GM23338 (cell line): ENCODE results near the gene DCP2. TPM values are rescaled to one million over a fixed set of nuclear protein-coding genes. Genes with fewer than 3 reads are reported as not detected.
A peak's percentile ranks its signal among the peaks of the same experiment; 100 is the strongest.

ENCODE experiments used
- ATAC-seq: fragments of 200-7000 bp; cut with Tn5 transposase; 3 replicates; pipeline ENCODE4 v1.9.1; 2020
- DNase-seq: peaks from one replicate; pipeline ENCODE4 v3.0.0-alpha.2; 2015; ENCODE audit warnings: low spot score
- H2AFZ ChIP-seq: fragments of 200-600 bp; sonication (generic); 2 replicates; pipeline ENCODE4 v1.8.0; 2016; ENCODE audit warnings: antibody characterized with exemption, mild to moderate bottlenecking, moderate library complexity
- H3F3A ChIP-seq: fragments of 200-600 bp; sonication (generic); replicated peaks from 2 replicates; pipeline ENCODE4 v1.8.0; 2017; ENCODE audit warnings: antibody characterized with exemption, mixed run types, low read depth
- H3K27ac ChIP-seq: fragments of 200-600 bp; sonication (generic); 2 replicates; pipeline ENCODE4 v1.6.1; 2016; ENCODE audit warnings: low read depth
- H3K27me3 ChIP-seq: fragments of 200-600 bp; sonication (generic); 2 replicates; pipeline ENCODE4 v1.8.0; 2016; ENCODE audit warnings: mild to moderate bottlenecking, mixed run types, moderate library complexity; ENCODE audit not compliant: insufficient read depth
- H3K36me3 ChIP-seq: fragments of 200-600 bp; sonication (generic); 2 replicates; pipeline ENCODE4 v1.8.0; 2016; ENCODE audit warnings: mild to moderate bottlenecking; ENCODE audit not compliant: insufficient read depth
- H3K4me1 ChIP-seq: fragments of 200-600 bp; sonication (generic); 2 replicates; pipeline ENCODE4 v1.8.0; 2016; ENCODE audit warnings: mild to moderate bottlenecking, moderate library complexity; ENCODE audit not compliant: insufficient read depth
- H3K4me2 ChIP-seq: fragments of 200-600 bp; sonication (generic); 2 replicates; pipeline ENCODE4 v1.7.1; 2017; ENCODE audit warnings: mixed run types
- H3K4me3 ChIP-seq: fragments of 200-600 bp; sonication (generic); 2 replicates; pipeline ENCODE4 v1.6.1; 2016; ENCODE audit warnings: mixed run types
- H3K79me2 ChIP-seq: fragments of 200-600 bp; sonication (generic); replicated peaks from 2 replicates; pipeline ENCODE4 v1.8.0; 2017; ENCODE audit warnings: mild to moderate bottlenecking; ENCODE audit not compliant: insufficient read depth
- H3K9me2 ChIP-seq: fragments of 200-600 bp; sonication (generic); 2 replicates; pipeline ENCODE4 v1.8.0; 2017; ENCODE audit not compliant: insufficient read depth
- H4K20me1 ChIP-seq: fragments of 200-600 bp; sonication (generic); replicated peaks from 2 replicates; pipeline ENCODE4 v1.8.0; 2017; ENCODE audit warnings: mild to moderate bottlenecking; ENCODE audit not compliant: insufficient read depth
- H3K27ac Mint-ChIP-seq: 2 replicates; pipeline ENCODE4 v1.8.0; 2020; ENCODE audit warnings: inconsistent platforms, mild to moderate bottlenecking, moderate library complexity, mixed read lengths
- H3K27me3 Mint-ChIP-seq: 3 replicates; pipeline ENCODE4 v1.8.0; 2022; ENCODE audit warnings: low read depth, mild to moderate bottlenecking, moderate library complexity, mixed read lengths, inconsistent platforms; ENCODE audit not compliant: insufficient read depth, poor library complexity
- H3K36me3 Mint-ChIP-seq: 3 replicates; pipeline ENCODE4 v1.8.0; 2021; ENCODE audit warnings: low read depth, mild to moderate bottlenecking, inconsistent platforms, moderate library complexity, mixed read lengths
- H3K4me1 Mint-ChIP-seq: 3 replicates; pipeline ENCODE4 v1.8.0; 2020; ENCODE audit warnings: mild to moderate bottlenecking, inconsistent platforms, mixed read lengths
- H3K4me3 Mint-ChIP-seq: 3 replicates; pipeline ENCODE4 v1.8.0; 2021; ENCODE audit warnings: moderate library complexity, mild to moderate bottlenecking, inconsistent platforms, mixed read lengths
- H3K9me3 Mint-ChIP-seq: 3 replicates; pipeline ENCODE4 v1.8.0; 2020; ENCODE audit warnings: moderate library complexity, mild to moderate bottlenecking, inconsistent platforms, mixed read lengths
- CREB1 ChIP-seq: fragments of 250-450 bp; sonication (Bioruptor Pico); IDR thresholded peaks from 2 replicates; pipeline ENCODE4 v1.5.0; 2020; ENCODE audit warnings: low read depth, mild to moderate bottlenecking, moderate library complexity
- REST ChIP-seq: IDR thresholded peaks from one replicate; pipeline ENCODE4 v1.6.1; 2018; ENCODE audit warnings: antibody characterized with exemption; ENCODE audit not compliant: unreplicated experiment
- ZNF462 ChIP-seq: fragments of 250-450 bp; sonication (Bioruptor Pico); IDR thresholded peaks from 2 replicates; pipeline ENCODE4 v1.5.0; 2020; ENCODE audit warnings: mild to moderate bottlenecking, moderate library complexity
- polyA plus RNA-seq: library from polyadenylated mRNA; unstranded; fragments of >200 nt; fragmentation: Nextera tagmentation; extraction: Ambion mirVana; gene quantifications from 2 replicates; pipeline ENCODE4 v1.2.1, GENCODE V29; 2016
- total RNA-seq: library from RNA; depleted of rRNA; stranded (reverse); fragments of >200 nt; shearing (Covaris generic); gene quantifications from 2 replicates; pipeline ENCODE4 v1.2.3, GENCODE V29; 2014

Gene DCP2
- total and polyA plus RNA-seq, 2 experiments from 2014 or later = 96.6 to 165 TPM

- TF ChIP-seq ZNF462 (no peak), REST (no peak), CREB1 (CRISPR knock-in tag) (no peak)
Measured at GRCh38 chr5:113058269-113058668, 81.7 kb downstream of the DCP2 start (continued).

- Histone ChIP-seq H3K27me3 (no peaks in the 10 kb centered on the region), H4K20me1 (no peaks in the 10 kb centered on the region), H3K4me2 (no peak overlapping the region), H3K4me1 (no peaks in the 10 kb centered on the region), H3K36me3 (no peaks in the 10 kb centered on the region), H3K9me2 (no peaks in the 10 kb centered on the region), H2AFZ (no peak overlapping the region), H3F3A (0 out of 2 replicates have a peak, but pooled peaks cover 3% of the 10 kb centered on the region), H3K27ac (0 out of 2 replicates have a peak overlapping the region, but pooled peaks have one; percentile 45), H3K4me3 (no peak overlapping the region), H3K79me2 (no peaks in the 10 kb centered on the region)
- H3K4me1 Mint-ChIP-seq = peaks cover 17% of the 10 kb centered on the region
- no peak overlapping the region for H3K27ac Mint-ChIP-seq
- no peak for ATAC-seq
- no peak for DNase-seq
- peaks cover 10% of the 10 kb centered on the region for H3K27me3 Mint-ChIP-seq
- no peak overlapping the region for H3K4me3 Mint-ChIP-seq
- peaks cover 13% of the 10 kb centered on the region; the same call in 1 of the 3 replicates for H3K36me3 Mint-ChIP-seq
- H3K9me3 Mint-ChIP-seq = no peaks in the 10 kb centered on the region; the same call in 2 of the 3 replicates
- no peak for TF ChIP-seq ZNF462
Measured at GRCh38 chr5:113058706-113059226, 82.2 kb downstream of the DCP2 start.
